Astrocyte (in vitro differentiated cells and primary cell): ENCODE data around the gene GDF3. TPM values are rescaled to one million over a fixed set of nuclear protein-coding genes. Genes with fewer than 3 reads are reported as not detected.

Experiments used
- DNase-seq: peaks from one replicate; pipeline ENCODE4 v3.0.0-alpha.2; 2010; ENCODE audit warnings: low read depth
- FAIRE-seq: peaks from 2 replicates; lab custom pipeline; 2011; peaks lifted over from hg19 to GRCh38; lab: Jason Lieb, UNC
- H2AFZ ChIP-seq: 2 replicates; pipeline ENCODE4 v1.6.0; 2012; ENCODE audit warnings: low read depth, low read length, inconsistent platforms
- H3K27ac ChIP-seq: 2 replicates; pipeline ENCODE4 v1.5.1; 2011; ENCODE audit warnings: low read depth, low read length, inconsistent platforms
- H3K27me3 ChIP-seq: 2 replicates; pipeline ENCODE4 v1.6.0; 2011; ENCODE audit warnings: low read length, inconsistent platforms; ENCODE audit not compliant: insufficient read depth
- H3K36me3 ChIP-seq: 2 replicates; pipeline ENCODE4 v1.5.1; 2011; ENCODE audit warnings: low read length, inconsistent platforms; ENCODE audit not compliant: insufficient read depth
- H3K4me1 ChIP-seq: 2 replicates; pipeline ENCODE4 v1.5.1; 2011; ENCODE audit warnings: low read length, inconsistent platforms; ENCODE audit not compliant: insufficient read depth
- H3K4me2 ChIP-seq: 2 replicates; pipeline ENCODE4 v1.6.0; 2012; ENCODE audit warnings: low read length, inconsistent platforms
- H3K4me3 ChIP-seq: 2 replicates; pipeline ENCODE4 v1.5.1; 2011; ENCODE audit warnings: low read depth, mild to moderate bottlenecking, low read length, inconsistent platforms; ENCODE audit not compliant: insufficient read depth
- H3K79me2 ChIP-seq: 2 replicates; pipeline ENCODE4 v1.6.0; 2012; ENCODE audit warnings: mild to moderate bottlenecking, low read length, inconsistent platforms; ENCODE audit not compliant: insufficient read depth
- H3K9ac ChIP-seq: 2 replicates; pipeline ENCODE4 v1.6.0; 2012; ENCODE audit warnings: mild to moderate bottlenecking, low read length, inconsistent platforms
- H3K9me3 ChIP-seq: 2 replicates; pipeline ENCODE4 v1.5.1; 2012; ENCODE audit warnings: low read depth, mild to moderate bottlenecking, low read length, inconsistent platforms; ENCODE audit not compliant: insufficient read depth
- H4K20me1 ChIP-seq: 2 replicates; pipeline ENCODE4 v1.6.0; 2012; ENCODE audit warnings: low read length, inconsistent platforms; ENCODE audit not compliant: insufficient read depth
- H3K27ac Mint-ChIP-seq: one replicate; pipeline ENCODE4 v1.8.0; 2021; ENCODE audit warnings: mild to moderate bottlenecking, mixed read lengths; ENCODE audit not compliant: unreplicated experiment
- H3K27me3 Mint-ChIP-seq: one replicate; pipeline ENCODE4 v1.8.0; 2021; ENCODE audit warnings: low read depth, mixed read lengths; ENCODE audit not compliant: unreplicated experiment
- H3K36me3 Mint-ChIP-seq: one replicate; pipeline ENCODE4 v1.8.0; 2021; ENCODE audit warnings: low read depth, mixed read lengths; ENCODE audit not compliant: unreplicated experiment
- H3K4me1 Mint-ChIP-seq: one replicate; pipeline ENCODE4 v1.8.0; 2021; ENCODE audit warnings: low read depth, mixed read lengths; ENCODE audit not compliant: unreplicated experiment
- H3K4me3 Mint-ChIP-seq: one replicate; pipeline ENCODE4 v1.8.0; 2021; ENCODE audit warnings: mild to moderate bottlenecking, moderate library complexity, mixed read lengths; ENCODE audit not compliant: unreplicated experiment
- H3K9me3 Mint-ChIP-seq: one replicate; pipeline ENCODE4 v1.8.0; 2021; ENCODE audit warnings: mild to moderate bottlenecking, mixed read lengths; ENCODE audit not compliant: unreplicated experiment
- CTCF ChIP-seq: IDR thresholded peaks from 2 replicates; pipeline ENCODE4 v1.5.1; 2011; ENCODE audit warnings: low read depth, mild to moderate bottlenecking, inconsistent platforms, low read length, moderate library complexity; ENCODE audit not compliant: insufficient read depth
- EZH2 ChIP-seq: IDR thresholded peaks from 2 replicates; pipeline ENCODE4 v1.6.1; 2012; ENCODE audit warnings: mild to moderate bottlenecking, low read length, inconsistent platforms; ENCODE audit not compliant: insufficient read depth
- total RNA-seq: library from RNA; stranded (reverse); gene quantifications from 2 replicates; pipeline ENCODE4 v1.2.1, GENCODE V29; 2021

The GDF3 gene
- total RNA-seq, 1 donor from 2014 or later, result not detected

DNA sequence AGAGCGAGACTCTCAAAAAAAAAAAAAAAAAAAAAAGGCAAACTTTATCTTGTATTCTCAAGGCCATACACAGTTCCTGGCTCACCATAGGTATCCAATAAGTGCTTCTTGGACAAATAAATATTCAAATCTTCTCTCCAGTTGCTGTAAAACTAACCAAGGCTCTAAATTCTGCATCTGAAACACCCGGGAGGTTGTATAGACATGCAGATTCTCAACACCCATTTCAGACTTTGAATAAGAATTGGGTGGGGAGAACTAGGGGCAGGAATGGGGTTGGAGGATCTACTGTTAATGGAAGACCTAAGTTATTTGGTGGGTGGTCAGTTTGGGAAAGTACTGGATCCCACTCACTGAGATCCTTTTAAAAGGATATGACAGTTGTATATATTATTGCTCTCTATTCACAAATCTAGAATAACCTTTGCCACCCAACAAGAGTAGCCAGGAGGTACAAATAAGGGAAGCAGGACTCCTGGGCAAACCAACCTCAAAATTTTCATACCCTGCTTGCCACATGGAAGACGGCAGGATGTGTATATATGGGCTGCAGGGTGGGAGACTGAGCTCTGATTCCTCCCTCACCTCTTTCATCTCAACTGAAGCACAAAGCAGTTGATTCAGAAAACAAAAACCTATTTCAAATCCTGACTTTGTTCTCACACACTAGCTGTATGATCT, 879 bp downstream of the GDF3 start:
- no peak overlapping the region for H3K9ac ChIP-seq
- Mint-ChIP-seq H3K4me1 (peaks cover 2% of the 10 kb centered on the region), H3K27ac (no peak overlapping the region), H3K27me3 (peaks cover 2% of the 10 kb centered on the region), H3K9me3 (no peaks in the 10 kb centered on the region), H3K4me3 (no peak overlapping the region), H3K36me3 (no peaks in the 10 kb centered on the region)
- no peak overlapping the region for H2AFZ ChIP-seq
- H3K27ac ChIP-seq, result no peak overlapping the region
- no peaks in the 10 kb centered on the region for H3K36me3 ChIP-seq
- no peak for TF ChIP-seq CTCF
- TF ChIP-seq EZH2, result no peak
- H3K27me3 ChIP-seq, result no peaks in the 10 kb centered on the region
- no peaks in the 10 kb centered on the region for H3K9me3 ChIP-seq
- DNase-seq, result no peak
- H3K79me2 ChIP-seq, result no peaks in the 10 kb centered on the region
- H3K4me3 ChIP-seq, result no peak overlapping the region
- FAIRE-seq, result no peak
- no peaks in the 10 kb centered on the region for H3K4me1 ChIP-seq
- H4K20me1 ChIP-seq, result no peaks in the 10 kb centered on the region
- H3K4me2 ChIP-seq, result no peak overlapping the region

- FAIRE-seq, result no peak
These were observed 1.8 kb downstream of the GDF3 start for GRCh38 chr12:7693793-7694192.

More at GRCh38 chr12:7693793-7694192, 1.8 kb downstream of the GDF3 start:
- peaks cover 2% of the 10 kb centered on the region for H3K27me3 Mint-ChIP-seq
- Histone ChIP-seq H3K36me3 (no peaks in the 10 kb centered on the region), H2AFZ (no peak overlapping the region), H3K79me2 (no peaks in the 10 kb centered on the region), H3K9ac (no peak overlapping the region), H3K27ac (no peak overlapping the region), H3K9me3 (no peaks in the 10 kb centered on the region), H3K27me3 (no peaks in the 10 kb centered on the region), H3K4me2 (no peak overlapping the region), H3K4me1 (no peaks in the 10 kb centered on the region), H3K4me3 (no peak overlapping the region), H4K20me1 (no peaks in the 10 kb centered on the region)
- no peaks in the 10 kb centered on the region for H3K9me3 Mint-ChIP-seq
- H3K4me3 Mint-ChIP-seq, result no peak overlapping the region
- no peak for DNase-seq
- no peak for TF ChIP-seq EZH2
- TF ChIP-seq CTCF, result no peak
- no peak overlapping the region for H3K27ac Mint-ChIP-seq
- H3K36me3 Mint-ChIP-seq, result no peaks in the 10 kb centered on the region
- peaks cover 2% of the 10 kb centered on the region for H3K4me1 Mint-ChIP-seq
